ENCODE measurements around the gene PKDREJ. TPM values are rescaled to one million over a fixed set of nuclear protein-coding genes. Genes with fewer than 3 reads are reported as not detected.

The PKDREJ gene
- total RNA-seq, 4 donors from 2014 or later: 0.10 to 0.21 (median 0.11) TPM; not detected in 1

- Histone ChIP-seq H3K27ac (no peak overlapping the region), H3K9me3 (no peaks in the 10 kb centered on the region), H3K4me1 (no peaks in the 10 kb centered on the region), H3K36me3 (peaks cover 0 to 13% of the 10 kb centered on the region in 2 donors), H3K4me3 (replicated peaks in 1 of 3) (no peak overlapping the region), H3K27me3 (no peaks in the 10 kb centered on the region)
- TF ChIP-seq CTCF (IDR thresholded peaks at IDR 0.05): no peak
- no peak for TF ChIP-seq POLR2A (IDR thresholded peaks at IDR 0.05)
- intact Hi-C loops (cut with DNase I): no loop called here
- DNase-seq: no peak
- WGBS, 2 donors: 93 to 96% methylated on average over 7 of the region's 7 CpGs
Observed at GRCh38 chr22:46225631-46226030, 37.5 kb downstream of the PKDREJ start.

- H3K27ac ChIP-seq: no peak overlapping the region
Observed at GRCh38 chr22:46224898-46225290, 38.2 kb downstream of the PKDREJ start.

GRCh38 chr22:46224044-46224897 is 38.9 kb downstream of the PKDREJ start:
- no peak for DNase-seq
- H3K27me3 ChIP-seq: no peaks in the 10 kb centered on the region
- TF ChIP-seq CTCF (IDR thresholded peaks at IDR 0.05) (no peak), POLR2A (IDR thresholded peaks at IDR 0.05) (no peak)
- no peaks in the 10 kb centered on the region for H3K9me3 ChIP-seq
- WGBS, 2 donors: 87 to 89% methylated on average over 20 to 23 of the region's 23 CpGs
- H3K27ac ChIP-seq: no peak overlapping the region
- H3K36me3 ChIP-seq: peaks cover 0 to 26% of the 10 kb centered on the region in 2 donors
- H3K4me1 ChIP-seq: no peaks in the 10 kb centered on the region
- intact Hi-C loops (cut with DNase I): no loop called here
- no peak overlapping the region for H3K4me3 ChIP-seq (replicated peaks in 1 of 3)

More at GRCh38 chr22:46224898-46225290, 38.2 kb downstream of the PKDREJ start:
- peaks cover 0 to 20% of the 10 kb centered on the region in 2 donors for H3K36me3 ChIP-seq
- H3K4me3 ChIP-seq (replicated peaks in 1 of 3): no peak overlapping the region
- H3K4me1 ChIP-seq: no peaks in the 10 kb centered on the region
- H3K27me3 ChIP-seq: no peaks in the 10 kb centered on the region
- no peak for DNase-seq
- WGBS, 2 donors: 87 to 88% methylated on average over 10 of the region's 10 CpGs
- TF ChIP-seq POLR2A (IDR thresholded peaks at IDR 0.05) (no peak), CTCF (IDR thresholded peaks at IDR 0.05) (no peak)
- no peaks in the 10 kb centered on the region for H3K9me3 ChIP-seq
- intact Hi-C loops (cut with DNase I): no loop called here

- 94 to 95% methylated on average over 5 of the region's 5 CpGs for WGBS, 2 donors
- intact Hi-C loops (cut with DNase I): no loop called here
- H3K4me3 ChIP-seq (replicated peaks in 1 of 3): no peak overlapping the region
- DNase-seq: no peak
- H3K36me3 ChIP-seq: peaks cover 13 to 39% of the 10 kb centered on the region in 2 donors
- H3K4me1 ChIP-seq: no peaks in the 10 kb centered on the region
- no peak for TF ChIP-seq CTCF (IDR thresholded peaks at IDR 0.05)
- no peak for TF ChIP-seq POLR2A (IDR thresholded peaks at IDR 0.05)
- H3K27ac ChIP-seq: no peak overlapping the region
- no peaks in the 10 kb centered on the region for H3K27me3 ChIP-seq
- no peaks in the 10 kb centered on the region for H3K9me3 ChIP-seq
Observed at GRCh38 chr22:46220921-46221320, 42.2 kb downstream of the PKDREJ start.

GRCh38 chr22:46219636-46220035 is 43.5 kb downstream of the PKDREJ start:
- Histone ChIP-seq H3K27me3 (no peaks in the 10 kb centered on the region), H3K4me1 (no peaks in the 10 kb centered on the region), H3K4me3 (replicated peaks in 1 of 3) (no peak overlapping the region), H3K36me3 (peaks cover 13 to 48% of the 10 kb centered on the region in 2 donors), H3K9me3 (no peaks in the 10 kb centered on the region), H3K27ac (no peak overlapping the region)
- TF ChIP-seq CTCF (IDR thresholded peaks at IDR 0.05) (no peak), POLR2A (IDR thresholded peaks at IDR 0.05) (no peak)
- intact Hi-C loops (cut with DNase I): no loop called here
- no peak for DNase-seq
- 77 to 79% methylated on average over 10 of the region's 10 CpGs for WGBS, 2 donors

Data from thyroid gland (tissue), 4 donors.